ENCODE results near the gene TMEM38B.
A peak's percentile ranks its signal among the peaks of the same experiment; 100 is the strongest.

The TMEM38B gene

GRCh38 chr9:105694190-105694847 is at the start of gene TMEM38B:
Gene TMEM38B, plus strand, starts transcription at chr9:105694541. Its CDS starts 120 bp downstream, at chr9:105694661.
- DNase-seq, result peak; percentile 32

DNA sequence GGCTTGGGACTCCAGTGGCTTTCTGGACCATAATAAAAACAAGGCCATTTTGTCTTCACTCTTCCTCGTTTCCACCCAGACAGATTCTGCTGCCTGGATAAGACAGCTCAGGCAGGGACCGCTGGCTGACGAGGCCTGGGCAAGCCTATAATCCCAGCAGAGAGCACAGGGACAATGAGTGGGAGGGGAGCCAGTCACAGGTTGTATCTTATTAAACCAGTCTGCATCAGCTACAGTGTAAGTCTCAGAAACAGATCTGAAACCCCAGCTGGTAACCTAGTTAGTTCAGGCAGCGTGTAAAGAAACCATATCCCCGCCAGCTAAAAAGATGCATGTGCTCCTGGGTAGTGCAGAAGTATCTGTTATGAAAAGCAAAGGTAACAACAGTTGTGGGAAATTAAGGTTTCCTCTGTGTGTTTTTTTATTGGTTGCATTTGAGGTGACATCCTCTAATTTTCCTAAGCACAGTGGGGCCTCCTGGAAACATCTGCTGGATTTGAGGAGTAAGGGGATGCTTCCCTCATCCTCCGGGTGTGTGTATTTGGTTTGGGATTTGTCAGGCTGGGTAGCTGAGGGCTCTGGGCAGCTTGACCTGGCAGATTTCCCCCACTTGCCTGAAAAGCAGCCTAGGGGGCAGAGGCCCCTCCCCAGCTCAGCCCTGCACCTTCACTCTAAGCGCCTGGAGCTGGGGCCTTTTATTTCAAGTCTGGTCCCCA is 47.3 kb upstream of the TMEM38B start:
- no peak for DNase-seq

GRCh38 chr9:105647595-105648349 is 46.6 kb upstream of the TMEM38B start:
- no peak for DNase-seq

DNA sequence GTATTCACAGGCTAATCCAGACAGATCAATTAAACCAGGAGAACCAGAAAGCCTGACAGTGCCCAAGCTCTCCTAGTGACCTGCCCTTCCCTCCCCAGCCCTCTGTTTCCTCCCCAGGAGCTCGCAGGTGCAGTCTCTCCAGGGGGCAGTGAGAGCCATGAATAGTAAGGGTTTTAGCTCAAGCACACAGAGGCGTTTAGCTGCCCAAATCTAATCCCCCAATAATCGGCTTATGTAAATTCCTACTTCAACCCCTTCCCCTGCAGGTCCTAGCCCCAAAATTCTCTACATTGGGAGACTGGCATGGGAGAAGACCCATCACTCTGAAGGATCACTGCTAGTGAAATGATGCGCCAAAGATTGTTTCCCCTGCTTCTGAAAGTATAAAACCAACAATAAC is 42.5 kb upstream of the TMEM38B start:
- DNase-seq, result no peak

- DNase-seq, result no peak
These were observed 38.0 kb upstream of the TMEM38B start for GRCh38 chr9:105656131-105656921.

GRCh38 chr9:105658351-105658750 is 36.0 kb upstream of the TMEM38B start:
- no peak for DNase-seq

- DNase-seq, result no peak
These were observed 33.3 kb upstream of the TMEM38B start for GRCh38 chr9:105661011-105661410.

DNA sequence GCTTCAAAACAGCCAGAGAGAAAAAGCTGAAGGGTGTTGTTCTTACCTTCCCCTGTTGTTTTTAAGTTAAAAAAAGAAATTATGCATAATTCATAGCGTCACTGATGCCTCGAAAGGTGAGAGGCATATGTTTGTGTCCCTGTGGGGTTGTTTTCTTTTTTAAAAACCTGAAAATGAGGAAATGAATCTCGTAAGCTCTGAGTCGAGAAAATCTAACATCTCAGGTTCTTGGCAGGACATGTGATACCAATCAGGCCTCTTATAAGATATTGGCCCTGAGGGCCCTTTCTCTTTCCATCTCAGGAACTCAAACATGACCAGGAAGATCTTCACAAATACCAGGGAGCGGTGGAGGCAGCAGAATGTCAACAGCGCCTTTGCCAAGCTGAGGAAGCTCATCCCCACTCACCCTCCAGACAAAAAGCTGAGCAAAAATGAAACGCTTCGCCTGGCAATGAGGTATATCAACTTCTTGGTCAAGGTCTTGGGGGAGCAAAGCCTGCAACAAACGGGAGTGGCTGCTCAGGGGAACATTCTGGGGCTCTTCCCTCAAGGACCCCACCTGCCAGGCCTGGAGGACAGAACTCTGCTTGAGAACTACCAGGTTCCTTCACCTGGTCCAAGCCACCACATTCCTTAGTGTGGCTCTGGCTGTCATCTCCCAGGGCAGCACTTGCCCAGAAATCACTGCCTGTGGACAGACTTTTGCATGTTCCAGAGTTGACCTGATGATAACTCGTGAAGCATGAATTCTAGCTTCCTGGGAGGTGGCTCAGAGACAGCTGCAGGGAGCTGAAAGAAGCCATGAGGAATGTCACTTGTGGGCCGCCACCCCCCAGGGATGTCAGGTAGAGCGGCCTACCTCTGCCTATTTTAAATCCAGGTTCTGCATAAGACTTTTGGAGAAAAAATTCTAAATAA is 31.9 kb upstream of the TMEM38B start, which contains the start of gene TAL2:
TAL2 (plus strand) TSS at position 274 of the 921 bp plus-strand sequence; CDS start at position 314, 40 bp downstream.
- DNase-seq, result no peak

- no peak for DNase-seq
These were observed 30.4 kb upstream of the TMEM38B start for GRCh38 chr9:105663914-105664313.

GRCh38 chr9:105667867-105668266 is 26.5 kb upstream of the TMEM38B start:
- no peak for DNase-seq

GRCh38 chr9:105670315-105670714 is 24.0 kb upstream of the TMEM38B start:
- no peak for DNase-seq

GRCh38 chr9:105670775-105671174 is 23.6 kb upstream of the TMEM38B start:
- no peak for DNase-seq

DNA sequence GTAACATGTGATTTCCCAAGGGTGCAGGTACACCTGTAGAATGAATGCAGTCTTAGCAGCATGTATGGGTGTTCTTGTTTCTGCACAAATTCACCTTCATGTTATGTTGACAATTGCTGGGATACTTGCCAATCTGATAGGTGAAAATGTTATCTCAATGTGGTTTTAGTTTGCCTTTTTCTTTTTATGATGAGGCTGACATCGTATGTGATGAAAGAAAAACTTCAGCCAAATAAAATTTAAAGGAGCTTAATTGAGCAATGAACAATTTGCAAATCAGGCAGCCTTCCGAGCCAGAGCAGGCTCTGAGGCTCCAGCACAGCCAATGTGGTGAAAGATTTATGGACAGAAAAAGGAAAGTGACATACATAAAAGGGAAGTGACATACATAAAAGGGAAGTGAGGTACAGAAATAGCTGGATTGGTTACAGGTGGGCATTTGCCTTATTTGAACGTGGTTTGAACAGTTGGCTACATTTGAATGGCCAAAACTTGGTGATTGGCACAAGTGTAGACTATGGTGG is 21.6 kb upstream of the TMEM38B start:
- DNase-seq, result no peak

GRCh38 chr9:105673850-105674387 is 20.4 kb upstream of the TMEM38B start:
- no peak for DNase-seq

DNA sequence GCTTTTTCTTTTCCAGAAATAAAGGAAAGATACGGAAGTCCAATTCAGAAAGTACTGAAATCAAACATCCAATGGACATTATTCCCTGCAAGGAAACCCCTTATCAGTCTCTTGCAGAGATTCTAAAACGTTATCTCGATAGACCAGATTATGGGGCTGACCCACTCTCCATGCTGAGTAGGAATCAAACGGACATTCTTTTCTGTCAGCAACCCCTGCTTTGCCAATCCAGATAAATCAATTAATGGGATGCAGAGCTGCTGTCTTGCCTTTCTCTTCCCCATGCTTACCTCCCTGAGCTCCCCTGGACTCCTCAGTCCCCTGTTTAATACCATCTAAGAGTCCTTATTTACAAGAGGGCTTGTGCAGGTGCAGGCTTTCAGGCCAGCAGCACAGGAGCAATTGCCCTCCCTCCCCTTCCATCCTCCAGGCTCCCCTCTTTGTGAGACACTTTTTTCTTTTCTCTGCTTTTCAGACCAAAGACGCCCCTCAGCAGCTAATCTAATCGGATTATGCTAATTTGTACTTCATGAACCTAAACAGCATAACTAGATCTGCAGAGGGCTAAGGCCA is 17.9 kb upstream of the TMEM38B start:
- DNase-seq, result no peak

DNA sequence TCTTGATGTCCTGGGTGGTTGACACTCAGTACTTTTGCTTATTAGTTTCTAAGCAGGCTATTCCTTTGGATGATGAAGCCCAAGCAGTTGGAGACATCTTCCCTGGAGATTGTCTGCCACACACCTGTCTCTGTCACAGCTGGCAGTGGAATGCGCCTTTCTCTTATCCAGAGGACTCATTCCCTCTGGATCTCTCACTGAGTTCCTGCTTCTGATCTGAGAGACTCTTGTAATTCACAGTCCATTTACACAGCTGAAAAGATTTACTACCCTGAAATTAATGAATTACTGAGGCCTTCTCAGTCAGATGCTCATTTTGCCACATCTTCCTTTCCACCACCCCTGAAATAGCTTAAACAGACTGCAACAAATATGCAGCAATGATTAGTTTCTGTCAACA is 16.2 kb upstream of the TMEM38B start:
- no peak for DNase-seq

DNA sequence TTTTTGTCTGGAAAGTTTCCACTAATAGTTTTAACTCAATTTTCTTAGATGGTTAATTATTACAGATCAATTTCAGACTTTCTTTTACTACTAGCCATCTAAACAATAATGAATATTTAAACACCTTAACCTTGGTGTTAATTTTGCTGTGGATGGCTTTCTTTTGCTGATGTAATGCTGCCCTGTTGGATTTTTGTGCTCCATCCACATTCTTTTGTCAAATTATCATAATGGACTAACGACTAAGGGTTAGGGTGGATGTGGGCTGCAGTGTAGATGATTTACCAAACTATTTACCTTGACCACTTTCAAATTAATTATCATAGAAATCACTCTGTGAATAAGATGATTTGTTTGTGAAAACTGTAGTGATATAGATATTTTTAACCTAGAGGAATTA is 15.6 kb upstream of the TMEM38B start:
- DNase-seq, result no peak

DNA sequence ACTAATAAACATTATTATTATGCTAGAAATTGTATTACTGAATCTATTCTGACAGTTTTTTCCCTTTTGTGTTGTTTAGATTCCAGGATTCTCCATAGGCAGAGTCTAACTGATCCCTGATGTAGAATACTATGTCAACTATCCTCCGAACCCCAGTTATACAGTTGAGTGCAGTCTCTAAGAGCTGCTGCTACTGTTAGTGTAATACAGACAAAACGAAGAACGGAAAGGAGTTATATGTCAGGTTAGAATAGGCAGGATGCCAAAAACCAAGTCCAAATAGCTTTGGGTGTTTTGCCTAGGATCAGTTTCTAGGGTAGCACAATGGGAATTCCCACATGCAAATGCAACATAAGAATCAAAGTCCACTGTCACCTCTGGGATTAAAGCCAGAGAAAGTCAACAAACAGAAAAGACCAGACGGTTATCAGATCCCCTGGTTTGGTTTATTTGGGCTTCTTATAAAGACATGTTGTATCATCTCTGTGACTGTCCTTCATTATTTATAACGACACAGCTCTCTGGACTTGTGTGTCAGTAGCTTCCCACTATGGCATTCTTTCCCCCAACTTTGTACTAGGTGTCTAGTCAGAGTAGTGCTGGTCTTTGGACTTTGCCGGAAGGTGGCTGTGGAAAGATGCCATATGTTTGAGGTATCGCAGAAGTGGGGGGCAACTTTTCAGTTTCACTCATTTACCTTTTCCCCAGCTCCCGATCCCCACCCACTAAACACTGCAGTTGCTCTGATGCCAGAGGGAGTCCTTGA is 14.9 kb upstream of the TMEM38B start:
- no peak for DNase-seq

GRCh38 chr9:105681313-105681712 is 13.0 kb upstream of the TMEM38B start:
- DNase-seq, result no peak

GRCh38 chr9:105681724-105682123 is 12.6 kb upstream of the TMEM38B start:
- DNase-seq, result no peak

All from GOT3 (cell line).